SKM-1 treated with dmso at 0.1 percent for 144 hours (cell line): ENCODE data around the gene FAM240A.
"Not testable (repeated sequence)": the region's sequence is repeated elsewhere in the genome, so short reads cannot be mapped to it uniquely, and the experiment has no call there.

Source experiments
- DNase-seq: peaks from one replicate; lab custom pipeline; 2025; ENCODE audit not compliant: unreplicated experiment; lab: John Stamatoyannopoulos, UW

The FAM240A gene

DNA sequence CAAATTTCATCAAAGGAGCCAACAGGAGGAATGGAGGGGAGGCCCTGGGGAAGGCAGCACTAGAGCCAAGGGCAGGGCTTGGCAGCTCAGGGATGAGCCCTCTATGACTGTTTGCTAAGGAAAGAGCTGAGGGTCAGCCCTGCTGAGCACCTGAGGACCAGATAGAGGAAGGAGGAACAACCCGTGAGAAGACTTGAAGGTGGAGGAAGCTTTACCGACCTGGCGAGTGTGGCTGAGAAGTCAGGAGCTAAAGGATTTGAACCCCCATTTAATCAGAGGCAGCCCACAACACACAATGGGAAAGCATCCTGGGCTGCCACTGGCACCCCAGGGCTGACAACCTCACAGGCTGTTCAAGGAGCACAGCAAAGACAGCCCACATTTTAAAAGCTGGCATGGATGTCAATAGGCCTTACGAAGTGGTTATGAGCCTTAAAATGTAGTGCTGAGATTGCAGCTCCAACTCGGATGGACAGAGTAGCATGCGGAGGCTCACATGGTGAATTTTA, 25.5 kb upstream of the FAM240A start:
- no peak for DNase-seq

DNA sequence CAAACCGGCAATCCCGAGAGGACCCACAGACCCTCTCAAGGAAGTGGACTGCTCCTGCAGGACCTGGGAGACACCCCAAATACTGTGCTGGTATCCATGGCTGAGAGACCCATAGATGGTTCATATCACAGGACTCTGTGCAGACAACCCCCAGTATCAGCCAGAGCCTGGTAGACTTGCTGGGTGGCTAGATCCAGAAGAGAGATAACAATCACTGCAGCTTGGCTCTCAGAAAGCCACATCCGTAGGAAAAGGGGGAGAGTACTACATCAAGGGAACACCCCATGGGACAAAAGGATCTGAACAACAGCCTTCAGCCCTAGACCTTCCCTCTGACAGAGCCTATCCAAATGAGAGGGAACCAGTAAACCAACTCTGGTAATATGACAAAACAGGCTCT, 25.1 kb upstream of the FAM240A start:
- DNase-seq, result not testable (repeated sequence)

DNA sequence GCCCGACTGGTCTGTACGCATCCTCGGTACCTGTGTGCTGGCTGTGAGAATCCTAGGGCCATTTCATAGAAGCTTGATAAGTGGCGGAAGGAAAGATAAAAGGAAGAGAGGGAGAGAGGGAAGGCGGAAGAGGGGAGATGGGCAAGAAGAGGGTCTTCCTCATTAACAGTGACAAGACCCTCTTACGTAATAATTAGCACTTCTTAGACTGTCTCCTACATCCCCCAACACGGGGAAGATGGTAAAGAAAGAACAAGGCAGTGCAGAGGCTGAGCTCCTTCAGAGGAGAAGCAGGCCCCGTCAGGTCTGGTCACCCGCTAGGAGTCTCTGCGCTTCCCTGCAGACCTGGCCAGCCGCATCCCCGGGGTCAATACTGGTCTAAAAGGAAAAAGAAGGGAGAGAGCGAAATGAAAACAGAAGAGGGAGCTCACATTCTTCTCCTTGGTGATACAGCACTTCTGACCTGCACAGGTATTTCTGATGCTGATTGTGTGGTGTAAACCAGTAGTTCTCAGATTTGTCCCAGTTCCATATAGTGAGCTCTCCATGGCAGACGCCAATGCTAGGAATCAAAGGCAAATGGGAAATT, 19.0 kb upstream of the FAM240A start:
- no peak for DNase-seq

DNA sequence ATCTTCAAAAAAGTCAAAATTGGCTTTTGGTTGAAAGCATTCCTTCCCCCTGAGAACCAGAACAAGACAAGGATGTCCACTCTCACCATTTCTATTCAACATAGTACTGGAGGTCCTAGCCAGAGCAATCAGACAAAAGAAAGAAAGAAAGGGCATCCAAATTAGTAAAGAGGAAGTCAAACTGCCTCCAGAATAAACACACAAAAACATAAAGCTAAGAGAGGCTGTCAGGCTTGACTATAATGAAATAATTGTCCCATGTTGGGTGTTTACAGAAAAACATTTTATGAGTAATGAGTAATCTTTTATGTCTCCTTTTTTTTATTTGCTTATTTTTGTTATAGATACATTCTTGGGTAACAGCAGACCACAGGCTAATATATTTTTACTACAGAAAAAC, 18.3 kb upstream of the FAM240A start:
- no peak for DNase-seq

DNA sequence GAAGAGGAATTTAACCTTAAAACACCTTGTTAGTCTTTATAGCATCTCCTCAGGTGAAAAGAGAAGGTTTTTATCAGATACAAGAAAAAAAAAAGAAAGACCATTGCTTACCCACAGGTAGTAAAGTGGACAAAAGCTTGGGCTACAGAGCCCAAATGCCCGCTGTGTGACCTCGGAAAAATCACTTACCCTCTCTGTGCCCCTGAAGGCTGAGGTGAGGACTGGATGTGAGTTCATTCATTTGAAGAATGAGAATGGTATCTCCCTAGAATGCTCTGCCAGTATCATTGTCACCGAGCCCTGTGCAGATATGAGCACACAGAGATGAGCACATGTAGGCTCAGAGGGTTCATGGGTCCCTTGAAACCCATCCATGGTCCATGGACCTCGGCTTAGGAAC, 17.6 kb upstream of the FAM240A start:
- no peak for DNase-seq

DNA sequence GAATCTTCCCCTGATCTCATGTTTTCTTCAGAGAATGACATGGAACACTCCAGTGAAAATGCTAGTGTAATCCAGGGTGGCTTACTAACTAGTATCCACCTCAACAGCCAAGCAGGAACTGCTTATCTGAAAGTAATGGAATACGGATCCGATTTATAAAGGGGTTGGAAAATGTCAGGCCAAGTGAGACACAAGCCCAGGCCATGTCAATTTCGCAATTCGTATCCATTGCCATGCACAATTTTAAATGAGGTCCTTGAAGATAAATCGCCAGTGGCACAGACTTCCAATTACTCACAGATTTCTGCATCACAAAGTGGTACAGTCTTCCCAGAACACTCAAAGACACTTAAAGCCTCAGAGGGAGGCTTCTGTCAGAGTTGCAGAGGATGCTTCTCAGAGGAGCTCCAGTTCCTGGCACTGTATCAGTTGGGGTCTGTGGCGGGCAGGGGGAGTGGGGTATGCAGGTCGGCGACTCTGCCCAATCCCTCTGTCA, 16.5 kb upstream of the FAM240A start:
- no peak for DNase-seq

DNA sequence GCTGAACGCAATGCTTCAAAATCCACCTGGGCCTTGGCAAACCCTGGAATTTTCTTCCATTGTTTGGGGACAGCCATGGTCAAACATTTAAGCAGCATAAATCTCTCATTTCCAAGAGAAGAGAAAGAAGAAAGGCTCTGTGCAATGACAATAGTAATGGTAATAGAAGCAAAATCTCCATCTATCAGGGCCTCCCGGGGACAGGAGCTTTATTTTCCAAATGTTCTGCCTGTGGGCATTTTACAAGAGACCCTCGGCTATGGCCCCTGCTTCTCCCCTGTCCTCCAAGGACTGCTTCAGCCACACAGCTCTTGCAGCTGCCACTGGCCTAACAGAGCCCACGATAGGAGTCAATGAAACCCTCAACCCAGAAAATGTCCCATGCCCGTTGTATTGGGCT, 12.7 kb upstream of the FAM240A start:
- DNase-seq, result no peak

DNA sequence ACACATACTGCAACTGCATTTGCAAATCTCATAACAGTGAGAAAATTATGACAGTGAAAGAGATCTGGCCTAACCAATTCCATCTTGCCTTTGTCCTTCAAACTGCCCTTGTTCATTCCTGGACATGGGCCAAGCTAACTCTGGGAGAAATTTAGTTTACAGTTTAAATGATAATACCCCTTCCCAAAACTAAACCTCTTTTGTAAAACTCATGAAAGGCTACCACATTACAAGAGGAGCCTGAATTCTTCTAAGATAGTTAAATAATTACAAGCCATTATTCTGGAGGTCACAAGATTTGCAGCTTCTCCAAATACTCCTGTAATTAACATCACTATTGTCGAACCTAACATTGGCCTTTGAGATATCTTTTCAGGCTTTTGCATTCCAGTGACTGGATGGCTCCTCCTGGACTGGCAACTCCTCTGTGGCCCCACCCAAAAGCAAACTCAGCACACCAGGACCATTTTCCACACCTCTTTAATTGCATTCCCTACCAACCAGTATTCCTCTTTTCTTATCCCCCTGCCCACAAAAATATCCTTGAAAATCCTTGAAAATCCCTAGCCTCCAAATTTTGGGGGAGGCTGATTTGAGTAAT, 8.8 kb upstream of the FAM240A start:
- DNase-seq, result no peak

DNA sequence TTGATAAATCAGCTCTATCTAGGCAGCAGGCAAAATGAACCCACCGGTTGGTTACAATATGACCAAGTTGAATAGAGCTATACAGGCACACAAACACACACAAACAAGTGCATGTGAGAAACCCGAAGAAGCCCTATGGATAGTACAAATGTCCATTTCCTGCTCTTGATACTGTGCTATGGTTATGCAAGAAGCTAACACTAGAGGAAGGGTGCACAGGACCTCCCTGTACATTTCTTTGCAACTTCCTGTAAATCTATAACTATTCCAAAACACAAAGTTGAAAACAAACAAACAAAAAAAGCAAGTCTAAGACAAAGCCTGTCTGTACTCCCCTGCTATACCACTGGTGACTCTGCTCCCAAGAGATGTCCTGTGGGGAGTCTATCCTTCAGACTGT, 8.2 kb upstream of the FAM240A start:
- DNase-seq, result no peak

DNA sequence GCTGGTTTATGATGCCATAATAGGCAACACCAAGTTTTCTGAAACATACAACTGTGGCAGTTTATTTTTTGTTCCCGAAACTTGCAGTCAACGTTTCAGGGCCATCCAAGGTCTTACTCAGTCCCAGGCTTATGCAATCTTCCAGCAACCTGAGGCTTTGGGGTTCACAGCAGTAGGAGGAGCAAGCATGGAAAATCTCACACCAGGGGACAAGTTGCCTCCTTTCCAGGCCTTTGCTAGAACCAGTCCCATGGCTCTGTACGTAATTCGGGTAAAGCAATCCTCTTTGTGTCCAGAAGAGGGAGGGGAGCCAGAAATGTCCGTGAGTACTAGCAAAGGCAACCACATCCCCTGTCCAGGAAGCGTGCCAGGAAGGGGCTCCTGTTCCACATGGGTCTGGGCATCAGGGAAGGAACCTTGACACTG, 4.7 kb upstream of the FAM240A start:
- no peak for DNase-seq

DNA sequence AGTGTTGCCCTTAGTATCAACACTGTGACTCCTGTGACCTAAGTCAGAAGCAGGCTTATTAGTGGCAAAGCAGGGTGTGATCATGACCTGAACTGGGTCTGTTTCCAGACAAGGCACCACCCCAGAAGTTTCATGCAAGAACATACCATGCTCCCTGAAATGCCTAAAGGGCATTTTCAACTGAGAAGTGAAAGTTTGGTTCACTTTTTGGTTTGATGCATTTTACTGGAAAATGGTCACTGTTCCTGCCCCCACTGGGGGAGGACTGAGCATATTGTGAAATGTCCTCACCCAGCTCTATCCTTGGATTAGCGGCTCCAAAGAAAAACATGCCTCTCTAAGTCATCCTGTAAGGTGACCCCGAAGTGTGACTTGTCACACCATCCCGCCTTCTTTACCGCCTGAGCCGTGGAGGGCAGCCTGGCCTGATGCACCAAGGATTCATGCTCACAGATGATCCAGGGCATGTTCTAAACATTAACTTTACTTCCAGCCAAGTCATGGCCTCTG, 3.1 kb upstream of the FAM240A start:
- DNase-seq, result no peak

DNA sequence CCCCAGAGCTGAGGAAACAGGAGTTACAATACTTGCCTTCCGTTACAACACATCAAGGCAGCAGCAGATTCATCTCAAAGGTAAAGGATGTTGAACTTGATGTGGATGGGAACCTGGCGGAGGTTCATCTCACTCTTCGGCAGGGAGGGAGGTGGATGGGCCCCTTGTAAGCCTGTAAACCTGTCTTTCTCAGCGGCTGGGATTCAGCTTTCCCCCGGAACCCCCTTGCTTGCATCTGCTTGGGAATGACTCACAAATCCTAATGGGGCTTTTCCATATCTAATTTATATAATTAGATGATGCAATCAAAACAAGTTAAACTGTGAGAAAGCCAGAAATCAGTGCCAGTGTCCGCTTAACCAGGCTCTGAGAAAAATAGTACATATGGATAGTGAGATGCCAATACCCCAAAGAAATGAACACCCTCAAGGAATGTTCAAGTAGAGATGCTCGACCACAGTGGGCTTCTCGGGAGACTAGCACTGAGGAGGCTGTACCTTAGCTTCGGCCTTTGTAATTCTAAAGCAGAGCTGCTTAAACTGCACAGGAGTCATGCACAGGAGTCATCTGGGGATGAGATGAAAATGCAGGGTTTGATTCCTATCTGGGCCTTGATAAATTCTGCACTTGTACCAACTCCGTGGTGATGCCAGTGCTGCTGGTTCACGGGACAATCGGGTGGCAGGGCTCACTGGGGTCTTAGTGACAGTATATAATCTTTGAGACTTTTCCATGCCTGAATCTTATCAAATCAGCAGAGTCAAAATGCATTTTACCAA, 2.2 kb upstream of the FAM240A start:
- no peak for DNase-seq

DNA sequence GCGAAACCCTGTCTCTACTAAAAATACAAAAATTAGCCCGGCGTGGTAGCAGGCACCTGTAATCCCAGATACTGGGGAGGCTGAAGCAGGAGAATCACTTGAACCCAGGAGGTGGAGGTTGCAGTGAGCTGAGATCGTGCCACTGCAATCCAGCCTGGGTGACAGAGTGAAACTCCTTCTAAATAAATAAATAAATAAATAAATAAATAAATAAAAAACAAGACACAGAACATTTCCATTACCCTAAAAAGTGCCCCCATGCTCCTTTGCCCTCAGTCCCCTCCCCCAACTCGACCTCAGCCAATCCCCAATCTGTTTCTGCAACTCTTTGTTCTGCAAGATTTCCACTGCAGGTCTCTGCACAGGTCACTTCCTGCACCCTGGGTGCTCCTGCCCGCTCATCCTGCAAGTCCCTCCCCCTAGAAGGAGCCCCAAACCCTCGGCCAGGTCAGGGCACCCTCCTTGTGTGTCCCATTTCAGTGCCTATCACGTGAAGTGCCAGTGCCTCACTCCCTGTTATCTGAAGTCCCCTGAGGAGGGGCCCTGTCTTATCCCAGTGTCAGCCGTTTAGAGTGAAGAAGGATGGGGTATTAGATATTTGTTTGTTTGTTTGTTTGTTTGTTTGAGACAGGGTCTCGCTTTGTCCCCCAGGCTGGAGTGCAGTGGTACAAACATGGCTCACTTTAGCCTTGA, 1.1 kb downstream of the FAM240A start:
- no peak for DNase-seq

DNA sequence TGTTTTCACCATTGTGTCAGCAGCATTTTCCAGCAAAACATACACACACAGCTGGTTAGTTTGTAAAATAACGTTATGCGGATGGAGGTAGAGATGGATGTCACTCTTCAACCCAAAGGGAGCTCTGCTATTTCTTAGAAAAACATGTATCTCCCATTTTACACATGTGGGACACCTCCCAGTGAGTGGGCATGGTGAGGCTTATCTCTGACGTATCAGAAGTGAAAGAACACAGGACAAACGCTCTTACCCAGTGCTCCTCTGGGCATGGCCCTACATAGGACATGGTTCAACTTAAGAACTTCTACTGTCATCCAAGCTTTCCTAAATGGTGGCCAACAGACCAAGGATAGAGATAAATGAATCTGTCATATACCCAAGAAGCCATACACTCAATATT, 2.1 kb downstream of the FAM240A start:
- DNase-seq, result no peak

DNA sequence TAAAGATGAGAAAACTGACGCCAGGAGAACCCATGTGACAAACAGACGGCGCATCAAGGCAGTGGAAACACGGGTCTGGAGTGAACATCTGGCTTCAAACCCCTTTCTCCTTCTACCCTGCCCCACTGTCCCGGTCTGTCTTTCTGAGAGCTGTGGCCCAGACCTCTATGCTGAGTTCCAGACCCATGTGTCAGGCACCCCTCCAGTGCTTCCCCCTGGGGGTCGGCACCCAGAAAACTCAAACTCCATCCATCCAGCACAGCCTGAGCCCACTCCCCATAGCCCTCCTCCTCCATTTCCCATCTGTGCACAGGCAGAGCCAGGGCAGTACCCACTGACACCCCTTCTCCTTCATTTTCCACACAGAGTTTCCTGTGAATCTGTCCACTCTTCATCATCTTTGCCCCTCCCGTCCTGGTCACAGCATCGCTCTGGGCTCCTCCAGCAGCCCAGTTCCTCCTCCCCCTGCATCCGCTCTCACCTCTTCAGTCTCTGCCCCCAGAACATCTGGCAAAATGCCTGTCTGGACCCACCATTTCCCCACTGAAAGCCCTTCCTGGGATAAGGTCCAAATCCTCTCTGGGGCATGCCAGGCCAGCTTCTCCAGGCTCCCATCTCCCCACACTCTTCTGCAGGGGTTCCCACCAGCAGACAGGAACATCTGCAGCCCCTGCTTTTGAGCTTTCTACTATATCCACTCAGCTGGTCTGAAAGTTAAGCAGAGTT, 2.9 kb downstream of the FAM240A start:
- DNase-seq, result no peak

DNA sequence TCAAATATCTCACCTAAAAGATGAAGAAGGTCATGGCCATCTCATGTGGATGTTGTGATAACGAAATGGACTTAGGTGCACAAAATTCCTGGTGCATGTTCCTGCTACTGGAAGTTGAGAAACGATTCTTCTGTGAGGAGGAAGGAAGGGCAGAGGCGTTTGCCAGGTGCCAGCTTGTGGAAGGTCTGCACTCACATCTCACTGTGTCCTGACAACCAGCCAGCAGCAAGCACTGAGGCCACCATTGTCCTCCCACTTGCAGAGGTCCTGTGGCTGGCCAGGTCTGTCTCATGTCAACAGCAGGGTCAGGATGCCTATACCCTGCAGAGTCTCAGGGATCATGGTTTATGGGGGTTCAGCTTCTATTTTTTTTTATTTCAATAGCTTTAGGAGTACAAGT, 3.7 kb downstream of the FAM240A start:
- no peak for DNase-seq

DNA sequence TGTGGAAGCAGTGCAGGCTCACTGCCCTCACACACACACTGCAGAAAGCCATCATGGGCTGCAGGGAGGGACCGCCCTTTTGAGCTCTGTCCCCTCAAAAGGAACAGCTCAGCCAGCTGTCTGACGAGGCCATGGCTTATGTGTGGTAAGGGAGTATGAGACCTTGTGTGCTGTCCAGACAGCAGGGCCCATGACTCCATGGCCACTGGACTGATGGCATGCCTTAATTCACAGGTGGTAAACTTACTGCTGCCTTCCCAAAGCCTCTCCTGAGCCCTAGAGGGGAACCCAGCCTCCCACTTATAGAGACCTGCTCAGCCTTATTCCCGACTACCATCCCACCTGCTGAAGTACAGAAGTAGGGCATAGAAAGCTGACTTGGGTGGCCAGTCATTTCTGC, 5.6 kb downstream of the FAM240A start:
- no peak for DNase-seq

DNA sequence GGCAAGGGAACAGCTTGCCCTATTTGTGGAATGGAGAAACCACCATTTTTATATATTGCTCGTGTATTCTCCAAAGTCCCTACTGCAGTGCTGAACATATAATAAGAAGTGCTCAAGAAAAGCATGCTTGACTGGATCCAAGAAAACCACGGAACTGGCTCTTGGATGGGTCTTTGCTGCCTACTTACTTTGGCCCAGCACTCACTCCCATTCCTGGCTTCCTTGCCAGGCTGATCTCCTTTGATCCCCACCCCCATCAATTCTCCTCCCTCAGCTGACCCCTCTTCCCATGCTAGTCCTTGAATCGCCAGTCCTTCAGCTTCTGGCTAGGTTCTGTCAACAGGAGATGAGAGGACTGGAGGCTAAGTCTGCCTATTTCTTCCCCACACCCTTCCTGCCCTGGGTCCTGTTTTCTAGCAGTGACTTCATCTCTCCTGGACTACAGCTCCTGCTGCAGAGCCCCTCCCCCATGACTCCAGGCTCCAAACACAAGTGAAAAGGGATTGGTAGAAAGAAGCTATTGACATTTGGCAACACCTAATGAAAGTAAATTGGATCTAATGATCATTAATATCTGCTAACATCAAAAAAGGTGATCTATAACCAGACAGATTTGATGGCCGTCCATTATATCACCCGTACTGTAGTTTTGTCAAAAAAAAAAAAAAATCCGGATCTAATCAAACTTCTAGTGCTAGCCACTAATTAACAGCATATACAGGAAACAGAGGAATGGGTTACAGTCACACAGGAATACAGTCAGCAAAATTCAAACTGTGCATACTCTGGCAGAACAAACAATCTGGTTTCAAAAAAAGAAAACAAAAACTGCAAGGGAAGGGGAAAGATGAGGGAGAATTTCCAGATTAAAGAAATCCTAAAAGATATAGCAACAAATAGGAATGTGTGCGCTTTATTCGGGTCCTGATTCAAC, 7.8 kb downstream of the FAM240A start:
- no peak for DNase-seq

DNA sequence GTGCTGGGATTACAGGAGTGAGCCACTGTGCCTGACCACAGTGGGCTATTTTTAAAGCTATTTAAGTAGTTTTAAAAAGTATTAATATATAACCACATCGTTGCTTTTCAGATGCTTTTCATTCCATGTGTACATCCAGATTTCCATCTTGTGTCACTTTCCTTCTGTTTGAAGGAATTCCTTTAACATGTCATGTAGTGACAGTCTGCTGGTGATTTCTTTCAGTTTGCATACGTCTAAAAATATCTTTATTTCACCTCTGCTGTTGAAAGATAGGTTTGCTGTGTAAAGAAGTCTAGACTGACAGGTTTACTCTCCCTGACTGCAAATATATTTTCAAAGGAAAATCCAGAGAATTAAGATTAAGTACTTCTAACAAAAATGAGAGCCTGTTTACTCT, 12.2 kb downstream of the FAM240A start:
- no peak for DNase-seq
